Breast epithelium (tissue), 4 donors: ENCODE measurements around the gene GRIN2C. TPM values are rescaled to one million over a fixed set of nuclear protein-coding genes. Genes with fewer than 3 reads are reported as not detected.

Experiments
- DNase-seq, 2 donors: peaks; one replicate each; pipeline ENCODE4 v3.0.0-alpha.2; 2019; ENCODE audit warnings: low spot score in 2 of 2
- H3K27ac ChIP-seq, 2 donors: fragments of 200-600 bp; sonication (generic) in 1 of 2; one replicate each; pipeline ENCODE4 v1.5.1; 2016 to 2019; ENCODE audit warnings: mild to moderate bottlenecking in 1 of 2
- H3K27me3 ChIP-seq, 2 donors: fragments of 200-600 bp; sonication (generic) in 1 of 2; one replicate each; pipeline versions ENCODE4 v1.5.1 to v1.6.0; 2017 to 2019; ENCODE audit warnings: control low read depth in 1 of 2, mild to moderate bottlenecking in 1 of 2
- H3K36me3 ChIP-seq: fragments of 200-600 bp; one replicate; pipeline ENCODE4 v1.5.1; 2019
- H3K4me1 ChIP-seq, 2 donors: fragments of 200-600 bp; sonication (generic); one replicate each; pipeline ENCODE4 v1.5.1; 2016 to 2019; ENCODE audit warnings: control low read depth in 1 of 2
- H3K4me3 ChIP-seq, 3 donors: fragments of 200-600 bp; sonication (generic); 1 replicate in 2 of 3; 2 replicates in 1 of 3; pipeline ENCODE4 v1.5.1; 2016 to 2019; ENCODE audit warnings: mild to moderate bottlenecking in 3 of 3, moderate library complexity in 2 of 3
- H3K9me3 ChIP-seq, 2 donors: fragments of 200-600 bp; sonication (generic) in 1 of 2; one replicate each; pipeline ENCODE4 v1.5.1; 2016 to 2019; ENCODE audit warnings: control low read depth in 1 of 2
- CTCF ChIP-seq, 3 donors: fragments of 450-650 bp; IDR thresholded peaks; one replicate each; pipeline ENCODE4 v1.5.1; 2016 to 2017; ENCODE audit warnings: antibody characterized with exemption in 3 of 3, mild to moderate bottlenecking in 3 of 3, moderate library complexity in 3 of 3
- POLR2A ChIP-seq: fragments of 450-650 bp; IDR thresholded peaks from one replicate; pipeline ENCODE4 v1.6.1; 2016; ENCODE audit warnings: antibody characterized with exemption, mild to moderate bottlenecking, moderate library complexity
- POLR2AphosphoS5 ChIP-seq, 3 donors: sonication (generic); formaldehyde crosslinking; IDR thresholded peaks; one replicate each; pipeline ENCODE4 v1.6.1; 2017; ENCODE audit warnings: antibody characterized with exemption in 3 of 3
- intact Hi-C: fragments of 100-400 bp; cut with DNase I; formaldehyde crosslinking; loops from one replicate; pipeline ENCODE4 v1.15.1; 2023; ENCODE audit warnings: low total_unique reads
- total RNA-seq, 3 donors: library from RNA; depleted of rRNA; stranded (reverse); fragments of >200 nt; gene quantifications; one replicate each; pipeline ENCODE4 v1.1.0, GENCODE V29; 2016

The GRIN2C gene
- total RNA-seq, 3 donors from 2014 or later: 0.48 TPM; not detected in 2

GRCh38 chr17:74805591-74805991 lies 54.1 kb downstream of the GRIN2C start:
- Histone ChIP-seq H3K36me3 (no peaks in the 10 kb centered on the region), H3K4me1 (no peaks in the 10 kb centered on the region), H3K27me3 (no peaks in the 10 kb centered on the region), H3K4me3 (no peak overlapping the region), H3K9me3 (no peaks in the 10 kb centered on the region), H3K27ac (no peak overlapping the region)
- TF ChIP-seq POLR2A: no peak
- TF ChIP-seq CTCF (IDR thresholded peaks at IDR 0.05): no peak
- no peak for TF ChIP-seq POLR2AphosphoS5 (IDR thresholded peaks at IDR 0.05)
- intact Hi-C loops: no loop called here
- no peak for DNase-seq

- no peaks in the 10 kb centered on the region for H3K4me1 ChIP-seq
Measured at GRCh38 chr17:74804683-74805082, 55.0 kb downstream of the GRIN2C start.

GRCh38 chr17:74803971-74804370 lies 55.7 kb downstream of the GRIN2C start:
- no peak overlapping the region for H3K27ac ChIP-seq
- intact Hi-C loops: no loop called here
- H3K4me3 ChIP-seq: no peak overlapping the region
- no peaks in the 10 kb centered on the region for H3K36me3 ChIP-seq
- H3K9me3 ChIP-seq: no peaks in the 10 kb centered on the region
- DNase-seq: no peak
- H3K27me3 ChIP-seq: no peaks in the 10 kb centered on the region
- no peaks in the 10 kb centered on the region for H3K4me1 ChIP-seq
- TF ChIP-seq CTCF (IDR thresholded peaks at IDR 0.05) (no peak), POLR2A (no peak), POLR2AphosphoS5 (IDR thresholded peaks at IDR 0.05) (no peak)

More at GRCh38 chr17:74804683-74805082, 55.0 kb downstream of the GRIN2C start:
- TF ChIP-seq CTCF (IDR thresholded peaks at IDR 0.05) (no peak), POLR2AphosphoS5 (IDR thresholded peaks at IDR 0.05) (no peak), POLR2A (no peak)
- H3K4me3 ChIP-seq: no peak overlapping the region
- H3K27ac ChIP-seq: no peak overlapping the region
- H3K36me3 ChIP-seq: no peaks in the 10 kb centered on the region
- H3K9me3 ChIP-seq: no peaks in the 10 kb centered on the region
- H3K27me3 ChIP-seq: no peaks in the 10 kb centered on the region
- intact Hi-C loops: no loop called here
- no peak for DNase-seq

GRCh38 chr17:74803388-74803930 lies 56.2 kb downstream of the GRIN2C start:
- DNase-seq: no peak
- H3K36me3 ChIP-seq: no peaks in the 10 kb centered on the region
- intact Hi-C loops: no loop called here
- no peak overlapping the region for H3K27ac ChIP-seq
- no peaks in the 10 kb centered on the region for H3K9me3 ChIP-seq
- TF ChIP-seq POLR2A: no peak
- no peak for TF ChIP-seq CTCF (IDR thresholded peaks at IDR 0.05)
- TF ChIP-seq POLR2AphosphoS5 (IDR thresholded peaks at IDR 0.05): no peak
- H3K4me3 ChIP-seq: no peak overlapping the region
- H3K27me3 ChIP-seq: no peaks in the 10 kb centered on the region
- H3K4me1 ChIP-seq: no peaks in the 10 kb centered on the region

- Histone ChIP-seq H3K36me3 (no peaks in the 10 kb centered on the region), H3K4me3 (no peak overlapping the region), H3K27ac (no peak overlapping the region), H3K27me3 (no peaks in the 10 kb centered on the region), H3K4me1 (no peaks in the 10 kb centered on the region), H3K9me3 (no peaks in the 10 kb centered on the region)
- no peak for DNase-seq
- TF ChIP-seq POLR2A (no peak), POLR2AphosphoS5 (IDR thresholded peaks at IDR 0.05) (no peak), CTCF (IDR thresholded peaks at IDR 0.05) (no peak)
- intact Hi-C loops: no loop called here
Measured at GRCh38 chr17:74801896-74802295, 57.8 kb downstream of the GRIN2C start.
